B cell (primary cell): Measurements from ENCODE around the gene TWIST2. TPM values are rescaled to one million over a fixed set of nuclear protein-coding genes. Genes with fewer than 3 reads are reported as not detected.

Source experiments
- ATAC-seq: fragments of 200-7000 bp; cut with Tn5 transposase; one replicate; pipeline ENCODE4 v1.10.0; 2021; ENCODE audit warnings: low read depth, mild to moderate bottlenecking, moderate number of reproducible peaks, moderate library complexity
- CTCF ChIA-PET: fragments of 350-600 bp; sonication (Branson Sonifier 250); formaldehyde crosslinking; loops from one replicate; lab custom pipeline; 2021; ENCODE audit warnings: antibody characterized with exemption, inconsistent platforms; lab: Charles Lee
- POLR2A ChIA-PET: fragments of 350-600 bp; sonication (Branson Sonifier 250); formaldehyde crosslinking; loops from one replicate; lab custom pipeline; 2021; ENCODE audit warnings: antibody characterized with exemption; lab: Charles Lee
- DNase-seq: peaks from one replicate; pipeline ENCODE4 v3.0.0; 2013
- H2AFZ ChIP-seq: 2 replicates; pipeline ENCODE4 v1.6.1; 2012; ENCODE audit warnings: mild to moderate bottlenecking, low read depth, low read length; ENCODE audit not compliant: insufficient read depth, poor library complexity, severe bottlenecking
- H3K27ac ChIP-seq, 2 donors: 1 replicate in 1 of 2; 2 replicates in 1 of 2; pipeline ENCODE4 v1.5.1; 2012 to 2013; ENCODE audit warnings: low read length in 2 of 2, mild to moderate bottlenecking in 2 of 2, moderate library complexity in 1 of 2
- H3K27me3 ChIP-seq, 4 experiments: fragments of 200-600 bp in 1 of 4; sonication (generic) in 1 of 4; replicated peaks in 1 of 4; 1 replicate in 2 of 4; 2 replicates in 2 of 4; pipeline versions ENCODE4 v1.6.1 to v1.7.0; 2013 to 2016; ENCODE audit warnings: low read length in 3 of 4, mild to moderate bottlenecking in 2 of 4, mixed read lengths in 1 of 4, moderate library complexity in 1 of 4; ENCODE audit not compliant: insufficient read depth in 4 of 4, control insufficient read depth in 3 of 4; ENCODE audit errors: control extremely low read depth in 1 of 4
- H3K36me3 ChIP-seq, 2 experiments: replicated peaks in 1 of 2; 1 replicate in 1 of 2; 2 replicates in 1 of 2; pipeline versions ENCODE4 v1.6.1 to v1.7.1; 2013; ENCODE audit warnings: low read length in 1 of 2; ENCODE audit not compliant: insufficient read depth in 2 of 2, control insufficient read depth in 1 of 2; ENCODE audit errors: control extremely low read depth in 1 of 2, extremely low read depth in 1 of 2
- H3K4me1 ChIP-seq, 2 donors: fragments of 200-600 bp in 1 of 2; sonication (generic) in 1 of 2; 1 replicate in 1 of 2; 2 replicates in 1 of 2; pipeline versions ENCODE4 v1.5.1 to v1.6.1; 2013 to 2017; ENCODE audit warnings: low read length in 2 of 2; ENCODE audit not compliant: control insufficient read depth in 2 of 2, insufficient read depth in 2 of 2
- H3K4me2 ChIP-seq: replicated peaks from 2 replicates; pipeline ENCODE3; 2012; ENCODE audit warnings: mild to moderate bottlenecking, low read depth, low read length; ENCODE audit not compliant: poor library complexity, severe bottlenecking
- H3K4me3 ChIP-seq, 5 experiments: fragments of 200-600 bp in 1 of 5; sonication (generic) in 1 of 5; 1 replicate in 3 of 5; 2 replicates in 2 of 5; pipeline versions ENCODE4 v1.5.1 to v1.7.0; 2011 to 2016; ENCODE audit warnings: low read length in 4 of 5, mild to moderate bottlenecking in 4 of 5, low read depth in 2 of 5, control low read depth in 1 of 5, moderate library complexity in 1 of 5; ENCODE audit not compliant: insufficient read depth in 1 of 5; ENCODE audit errors: control extremely low read depth in 1 of 5, extremely low read depth in 1 of 5
- H3K79me2 ChIP-seq: fragments of 200-600 bp; sonication (generic); one replicate; pipeline ENCODE4 v1.6.0; 2016; ENCODE audit warnings: low read length; ENCODE audit not compliant: control insufficient read depth, insufficient read depth
- H3K9ac ChIP-seq: fragments of 200-600 bp; sonication (generic); 2 replicates; pipeline ENCODE4 v1.6.1; 2017; ENCODE audit warnings: mild to moderate bottlenecking, low read length, moderate library complexity
- H3K9me3 ChIP-seq, 3 donors: one replicate each; pipeline versions ENCODE4 v1.6.1 to v1.7.1; 2013; ENCODE audit warnings: low read length in 2 of 3; ENCODE audit not compliant: control insufficient read depth in 2 of 3, insufficient read depth in 1 of 3; ENCODE audit errors: control extremely low read depth in 1 of 3
- H4K20me1 ChIP-seq: 2 replicates; pipeline ENCODE4 v1.6.0; 2012; ENCODE audit warnings: mild to moderate bottlenecking, low read length; ENCODE audit not compliant: insufficient read depth, control insufficient read depth, poor library complexity, severe bottlenecking
- H3K27ac Mint-ChIP-seq: one replicate; pipeline ENCODE4 v1.8.0; 2021; ENCODE audit warnings: mixed read lengths
- H3K27me3 Mint-ChIP-seq: one replicate; pipeline ENCODE4 v1.8.0; 2021; ENCODE audit warnings: mixed read lengths
- H3K4me1 Mint-ChIP-seq: one replicate; pipeline ENCODE4 v1.8.0; 2021; ENCODE audit warnings: mixed read lengths
- H3K4me3 Mint-ChIP-seq: one replicate; pipeline ENCODE4 v1.8.0; 2021; ENCODE audit warnings: mixed read lengths
- H3K9me3 Mint-ChIP-seq: one replicate; pipeline ENCODE4 v1.8.0; 2022; ENCODE audit warnings: mixed read lengths; ENCODE audit not compliant: insufficient read depth
- CTCF ChIP-seq: fragments of 200-600 bp; IDR thresholded peaks from one replicate; pipeline ENCODE4 v1.8.0; 2022; ENCODE audit warnings: antibody characterized with exemption, mild to moderate bottlenecking
- EZH2 ChIP-seq: IDR thresholded peaks from 2 replicates; pipeline ENCODE4 v1.6.1; 2012; ENCODE audit warnings: borderline replicate concordance, low read depth, mild to moderate bottlenecking, moderate library complexity, low read length; ENCODE audit not compliant: insufficient read depth, poor library complexity, severe bottlenecking
- WGBS: methylation state at CpG from one replicate; pipeline ENCODE4 v1.1.5; 2013; ENCODE audit warnings: missing lambda C conversion rate; ENCODE audit not compliant: insufficient coverage; 5-methylcytosine and 5-hydroxymethylcytosine counted together
- intact Hi-C: fragments of 100-400 bp; cut with micrococcal nuclease; formaldehyde crosslinking; loops from one replicate; pipeline ENCODE4 v1.10.0; 2022
- polyA plus RNA-seq: library from polyadenylated mRNA; depleted of rRNA; stranded (reverse); fragments of >200 nt; gene quantifications from 2 replicates; pipeline ENCODE4 v1.2.3, GENCODE V29; 2012
- total RNA-seq, 2 donors: library from RNA; stranded (reverse); fragments of 120-200 nt in 1 of 2; gene quantifications; 1 replicate in 1 of 2; 2 replicates in 1 of 2; pipeline versions ENCODE4 v1.2.3 to v1.2.4, GENCODE V29; 2013 to 2022

The TWIST2 gene
- total and polyA plus RNA-seq, 2 donors (not counting 1 experiment from before 2014, with no cell fraction given), result 0.07 TPM; not detected in 1

GRCh38 chr2:238890618-238891456 is 43.0 kb downstream of the TWIST2 start:
- intact Hi-C loops, result no loop called here
- Mint-ChIP-seq H3K27me3 (peaks cover 7% of the 10 kb centered on the region), H3K9me3 (no peaks in the 10 kb centered on the region), H3K4me3 (no peak overlapping the region), H3K27ac (no peak overlapping the region), H3K4me1 (no peaks in the 10 kb centered on the region)
- no peak overlapping the region for H3K9ac ChIP-seq
- ATAC-seq (no peak), DNase-seq (no peak)
- POLR2A ChIA-PET, result no interaction called here
- TF ChIP-seq EZH2 (no peak), CTCF (no peak)
- H3K9me3 ChIP-seq, result peaks cover 0 to 5% (median 0%) of the 10 kb centered on the region in 3 donors
- no peak overlapping the region for H3K4me3 ChIP-seq
- no peaks in the 10 kb centered on the region for H3K36me3 ChIP-seq
- 93% methylated on average over 26 of the region's 29 CpGs for WGBS
- no peaks in the 10 kb centered on the region for H3K27me3 ChIP-seq
- H3K4me2 ChIP-seq, result no peak overlapping the region
- no peaks in the 10 kb centered on the region for H3K4me1 ChIP-seq
- CTCF ChIA-PET, result no interaction called here
- H2AFZ ChIP-seq, result no peak overlapping the region
- no peak overlapping the region for H3K27ac ChIP-seq
- H4K20me1 ChIP-seq, result no peaks in the 10 kb centered on the region
- H3K79me2 ChIP-seq, result no peaks in the 10 kb centered on the region

- H3K27ac ChIP-seq, result no peak overlapping the region
- no peaks in the 10 kb centered on the region for H3K9me3 Mint-ChIP-seq
- ChIA-PET POLR2A (no interaction called here), CTCF (no interaction called here)
- no peaks in the 10 kb centered on the region for H3K4me1 Mint-ChIP-seq
- no peak overlapping the region for H3K27ac Mint-ChIP-seq
- H3K9me3 ChIP-seq, result peaks cover 0 to 5% (median 0%) of the 10 kb centered on the region in 3 donors
- intact Hi-C loops, result no loop called here
- WGBS, result 89% methylated on average over 28 of the region's 29 CpGs
- DNase-seq, result no peak
- no peak overlapping the region for H3K4me2 ChIP-seq
- ATAC-seq, result no peak
- TF ChIP-seq CTCF (no peak), EZH2 (no peak)
- H3K9ac ChIP-seq, result no peak overlapping the region
- H3K79me2 ChIP-seq, result no peaks in the 10 kb centered on the region
- no peak overlapping the region for H3K4me3 ChIP-seq
- no peaks in the 10 kb centered on the region for H3K36me3 ChIP-seq
- no peaks in the 10 kb centered on the region for H4K20me1 ChIP-seq
- H3K4me3 Mint-ChIP-seq, result no peak overlapping the region
- H3K27me3 ChIP-seq, result no peaks in the 10 kb centered on the region
- H3K27me3 Mint-ChIP-seq, result peaks cover 7% of the 10 kb centered on the region
- no peak overlapping the region for H2AFZ ChIP-seq
- H3K4me1 ChIP-seq, result no peaks in the 10 kb centered on the region
These were observed 43.7 kb downstream of the TWIST2 start for GRCh38 chr2:238891457-238892203.
